ENCODE measurements around the gene PPP1R26.

DNA sequence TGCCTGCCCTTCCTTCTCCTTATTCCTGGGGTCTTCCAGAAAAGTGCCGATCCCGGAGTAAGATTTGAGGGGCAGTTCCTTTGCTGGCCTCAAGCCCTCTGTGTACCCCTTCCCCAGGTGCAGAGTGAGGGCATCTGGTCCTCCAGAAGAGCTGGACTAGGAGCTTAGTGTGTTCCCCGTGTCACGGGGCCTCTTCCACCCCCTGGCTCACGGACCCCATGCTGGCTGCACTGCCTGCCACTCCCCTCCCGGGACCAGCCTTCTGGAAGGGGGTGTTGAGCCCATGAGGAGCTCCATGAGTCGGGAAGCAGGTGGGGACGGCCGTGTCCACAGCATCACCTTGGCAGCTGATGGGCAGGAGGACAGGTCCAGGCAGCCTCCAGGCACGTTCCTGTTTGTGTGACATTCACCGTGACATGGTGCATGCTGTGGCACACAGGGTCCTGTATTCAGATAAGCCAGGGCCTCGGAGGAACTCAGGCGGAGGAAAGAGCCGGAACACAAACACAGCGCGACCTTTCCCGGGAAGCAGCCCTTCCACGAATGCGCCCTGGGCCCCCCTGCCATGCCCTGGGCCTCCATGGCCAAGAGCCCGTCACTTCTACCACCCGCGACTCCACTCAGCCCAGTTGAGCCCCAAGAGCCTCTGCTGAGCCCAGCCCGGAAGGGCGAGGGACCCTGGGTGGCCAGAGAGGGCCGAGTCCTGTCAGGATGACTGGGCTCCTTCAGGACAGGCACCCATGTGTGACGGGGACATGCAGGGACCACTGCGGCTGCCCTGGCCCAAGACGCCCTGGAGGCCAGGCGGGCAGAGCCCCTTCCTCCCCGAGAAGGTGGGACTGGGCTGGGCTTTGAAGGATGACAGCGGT, 35.7 kb downstream of the PPP1R26 start:
- no peak for TF ChIP-seq POLR2A (IDR thresholded peaks at IDR 0.05)
- TF ChIP-seq, protein P1, sequence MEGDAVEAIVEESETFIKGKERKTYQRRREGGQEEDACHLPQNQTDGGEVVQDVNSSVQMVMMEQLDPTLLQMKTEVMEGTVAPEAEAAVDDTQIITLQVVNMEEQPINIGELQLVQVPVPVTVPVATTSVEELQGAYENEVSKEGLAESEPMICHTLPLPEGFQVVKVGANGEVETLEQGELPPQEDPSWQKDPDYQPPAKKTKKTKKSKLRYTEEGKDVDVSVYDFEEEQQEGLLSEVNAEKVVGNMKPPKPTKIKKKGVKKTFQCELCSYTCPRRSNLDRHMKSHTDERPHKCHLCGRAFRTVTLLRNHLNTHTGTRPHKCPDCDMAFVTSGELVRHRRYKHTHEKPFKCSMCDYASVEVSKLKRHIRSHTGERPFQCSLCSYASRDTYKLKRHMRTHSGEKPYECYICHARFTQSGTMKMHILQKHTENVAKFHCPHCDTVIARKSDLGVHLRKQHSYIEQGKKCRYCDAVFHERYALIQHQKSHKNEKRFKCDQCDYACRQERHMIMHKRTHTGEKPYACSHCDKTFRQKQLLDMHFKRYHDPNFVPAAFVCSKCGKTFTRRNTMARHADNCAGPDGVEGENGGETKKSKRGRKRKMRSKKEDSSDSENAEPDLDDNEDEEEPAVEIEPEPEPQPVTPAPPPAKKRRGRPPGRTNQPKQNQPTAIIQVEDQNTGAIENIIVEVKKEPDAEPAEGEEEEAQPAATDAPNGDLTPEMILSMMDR (IDR thresholded peaks at IDR 0.05) = no peak
- TF ChIP-seq POLR2AphosphoS5 (IDR thresholded peaks at IDR 0.05) = no peak

Data from prostate gland (tissue), 2 donors.